GM21381 (cell line): ENCODE results near the gene CPSF7.
A peak's percentile ranks its signal among the peaks of the same experiment; 100 is the strongest.
"Not testable (repeated sequence)": the region's sequence is repeated elsewhere in the genome, so short reads cannot be mapped to it uniquely, and the experiment has no call there.

ENCODE experiments used
- ATAC-seq: cut with Tn5 transposase; IDR thresholded peaks from one replicate; pipeline ENCODE4 v1.9.1; 2021; ENCODE audit warnings: mild to moderate bottlenecking, moderate library complexity; ENCODE audit not compliant: unreplicated experiment

CPSF7 gene

DNA sequence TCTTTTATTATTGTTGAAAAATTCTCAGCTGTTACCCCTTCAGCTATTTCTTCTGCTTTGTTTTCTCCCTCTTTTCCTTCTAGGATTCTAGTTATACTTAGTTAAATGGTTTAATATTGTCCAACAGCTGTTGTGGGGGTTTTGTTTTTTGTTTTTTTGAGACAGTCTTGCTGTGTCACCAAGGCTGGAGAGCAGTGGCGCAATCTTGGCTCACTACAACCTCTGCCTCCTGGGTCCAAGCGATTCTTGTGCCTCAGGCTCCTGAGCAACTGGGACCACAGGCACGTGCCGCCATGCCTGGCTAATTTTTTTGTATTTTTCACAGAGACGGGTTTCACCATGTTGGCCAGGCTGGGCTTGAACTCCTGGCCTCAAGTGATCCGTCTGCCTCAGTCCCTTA lies 12.8 kb upstream of the CPSF7 start:
- no peak for ATAC-seq

GRCh38 chr11:61439615-61440014 lies 9.8 kb upstream of the CPSF7 start:
- ATAC-seq = no peak

DNA sequence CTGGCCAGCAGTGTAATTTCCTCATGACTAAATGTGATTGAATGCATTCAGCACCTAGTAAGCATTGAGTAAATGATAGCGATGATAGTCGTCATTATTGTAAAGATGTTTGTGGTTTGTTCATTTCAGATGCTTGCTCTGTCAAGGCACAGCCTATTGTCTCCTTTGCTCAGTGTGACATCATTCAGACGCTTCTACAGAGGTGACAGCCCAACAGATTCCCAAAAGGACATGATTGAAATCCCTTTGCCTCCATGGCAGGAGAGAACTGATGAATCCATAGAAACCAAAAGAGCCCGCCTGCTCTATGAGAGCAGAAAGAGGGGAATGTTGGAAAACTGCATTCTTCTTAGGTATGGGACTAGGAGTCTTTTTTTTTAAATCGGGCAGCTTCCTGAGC lies 7.7 kb upstream of the CPSF7 start:
- ATAC-seq = no peak

- ATAC-seq = not testable (repeated sequence)
Measured at GRCh38 chr11:61430839-61431238, 1.1 kb upstream of the CPSF7 start.

GRCh38 chr11:61429346-61429690 lies 457 bp downstream of the CPSF7 start:
- peak; percentile 50 for ATAC-seq

GRCh38 chr11:61425367-61426131 lies 4.2 kb downstream of the CPSF7 start:
- no peak for ATAC-seq

DNA sequence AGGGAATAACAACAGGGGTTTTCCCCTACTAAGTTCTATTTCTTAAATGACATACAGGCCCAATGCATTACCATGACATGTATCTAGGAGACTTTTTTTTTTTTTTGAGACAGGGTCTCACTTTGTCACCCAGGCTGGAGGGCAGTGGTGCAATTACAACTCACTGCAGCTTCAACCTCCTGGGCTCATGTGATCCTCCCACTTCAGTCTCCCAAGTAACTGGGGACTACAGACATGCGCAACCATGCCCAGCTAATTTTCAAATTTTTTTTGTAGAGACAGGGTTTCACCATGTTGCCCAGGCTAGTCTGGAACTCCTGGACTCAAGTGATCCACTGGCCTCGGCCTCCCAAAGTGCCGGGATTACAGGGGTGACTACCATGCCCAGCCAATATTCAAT lies 7.5 kb downstream of the CPSF7 start:
- no peak for ATAC-seq

GRCh38 chr11:61418136-61418535 lies 11.6 kb downstream of the CPSF7 start:
- no peak for ATAC-seq

DNA sequence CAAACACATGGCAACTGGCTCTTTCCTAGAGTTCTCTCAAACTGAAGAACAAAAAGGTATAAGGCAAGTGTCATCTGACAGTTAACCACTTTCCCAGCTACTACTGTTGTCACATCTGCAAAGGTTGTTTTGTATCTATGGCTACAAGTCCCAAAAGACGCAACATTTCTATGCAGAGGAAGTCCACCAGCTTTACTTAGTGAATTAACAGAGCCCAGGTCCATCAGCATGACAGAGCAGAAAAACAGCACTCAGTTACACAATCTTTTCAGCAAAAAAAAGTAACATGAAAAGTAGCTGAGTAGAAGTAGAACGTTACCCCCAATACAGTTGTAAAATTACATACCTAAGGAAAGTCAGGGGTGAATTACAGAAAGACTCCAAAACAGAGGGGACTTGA lies 12.1 kb downstream of the CPSF7 start:
- no peak for ATAC-seq

GRCh38 chr11:61416941-61417340 lies 12.8 kb downstream of the CPSF7 start:
- ATAC-seq = no peak

DNA sequence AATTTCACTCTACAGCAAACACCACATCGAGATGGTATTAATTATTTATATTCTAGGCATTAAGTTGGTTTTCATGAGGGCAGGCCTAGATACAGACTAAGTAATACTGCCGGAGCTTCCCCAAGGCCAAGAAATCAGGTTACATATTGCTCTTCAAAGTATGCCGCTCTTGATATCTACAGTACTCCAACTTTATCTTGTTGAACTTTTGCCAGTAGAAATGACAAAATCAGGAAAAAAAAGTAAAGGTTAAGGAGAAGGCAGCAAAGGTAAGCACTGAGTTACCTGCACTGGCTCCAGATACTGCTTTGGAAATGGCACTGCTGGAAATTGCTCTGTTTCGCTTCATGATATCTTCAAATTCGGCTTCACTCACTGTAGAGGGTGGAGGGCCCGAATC lies 14.4 kb downstream of the CPSF7 start:
- ATAC-seq = no peak

- ATAC-seq = no peak
Measured at GRCh38 chr11:61414547-61414946, 15.2 kb downstream of the CPSF7 start.

DNA sequence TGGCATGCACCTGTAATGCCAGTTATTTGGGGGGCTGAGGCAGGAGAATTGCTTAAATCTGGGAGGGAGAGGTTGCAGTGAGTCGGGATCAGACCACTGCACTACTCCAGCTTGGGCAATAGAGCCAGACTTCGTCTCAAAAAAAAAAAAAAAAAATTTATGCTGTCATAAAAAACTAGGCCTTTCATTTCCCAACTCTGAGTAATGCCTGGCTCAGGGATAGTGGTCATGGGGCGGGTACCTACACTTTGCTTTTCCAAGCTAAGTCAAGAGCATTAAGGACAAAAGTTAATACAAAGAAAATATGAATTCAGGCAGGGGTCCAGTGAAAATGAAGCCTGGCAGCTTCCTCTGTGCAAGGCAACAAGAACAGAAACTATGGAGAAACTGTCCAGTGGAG lies 16.3 kb downstream of the CPSF7 start:
- ATAC-seq = no peak

GRCh38 chr11:61411589-61411988 lies 18.2 kb downstream of the CPSF7 start:
- ATAC-seq = no peak

- ATAC-seq = no peak
Measured at GRCh38 chr11:61406991-61407728, 22.6 kb downstream of the CPSF7 start.

GRCh38 chr11:61406067-61406466 lies 23.7 kb downstream of the CPSF7 start:
- no peak for ATAC-seq

GRCh38 chr11:61404641-61405040 lies 25.1 kb downstream of the CPSF7 start:
- ATAC-seq = no peak

- no peak for ATAC-seq
Measured at GRCh38 chr11:61404103-61404502, 25.7 kb downstream of the CPSF7 start.

GRCh38 chr11:61403658-61404057 lies 26.1 kb downstream of the CPSF7 start:
- no peak for ATAC-seq

GRCh38 chr11:61401573-61401972 lies 28.2 kb downstream of the CPSF7 start:
- no peak for ATAC-seq

GRCh38 chr11:61401173-61401572 lies 28.6 kb downstream of the CPSF7 start:
- ATAC-seq = no peak

DNA sequence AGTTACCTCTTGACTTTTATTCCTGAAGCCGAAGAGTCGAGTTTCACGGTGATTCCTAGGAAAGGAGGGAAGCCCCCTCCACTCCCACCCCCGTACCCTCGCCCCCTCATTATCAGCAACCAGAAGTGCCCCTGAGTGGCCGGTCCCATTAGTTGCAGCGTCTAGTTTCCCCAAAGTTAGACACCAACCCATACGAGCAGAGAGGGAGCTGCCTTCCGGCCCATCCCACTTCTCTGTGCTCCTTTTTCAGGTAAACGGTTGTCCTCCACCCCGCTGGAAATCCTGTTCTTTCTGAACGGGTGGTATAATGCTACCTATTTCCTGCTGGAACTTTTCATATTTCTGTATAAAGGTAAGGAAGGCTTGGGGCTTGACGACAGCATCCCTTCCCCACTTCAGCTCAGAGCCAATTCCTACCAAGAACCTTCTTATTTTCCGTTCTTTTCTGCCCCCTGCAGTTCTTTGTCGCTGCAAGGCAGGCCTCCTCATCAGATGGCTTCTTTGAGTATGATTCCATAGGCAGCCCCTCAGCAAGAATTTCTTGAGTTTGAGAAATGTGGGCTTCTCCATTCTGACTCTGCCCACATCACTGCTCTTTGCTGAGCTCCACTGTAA lies 36.7 kb downstream of the CPSF7 start:
- ATAC-seq = no peak
